Psoas muscle (tissue), 8 donors: Measurements from ENCODE around the gene UBB. TPM values are rescaled to one million over a fixed set of nuclear protein-coding genes. Genes with fewer than 3 reads are reported as not detected.

Experiments used
- ATAC-seq, 4 donors: fragments of 200-7000 bp; cut with Tn5 transposase; one replicate each; pipeline ENCODE4 v1.9.1; 2020; ENCODE audit warnings: moderate library complexity in 3 of 4, mild to moderate bottlenecking in 2 of 4
- DNase-seq, 2 donors: peaks; one replicate each; pipeline ENCODE4 v3.0.0-alpha.2; 2020
- H3K27ac ChIP-seq: fragments of 200-600 bp; one replicate; pipeline ENCODE4 v1.8.0; 2022
- H3K27me3 ChIP-seq, 3 donors: fragments of 200-600 bp in 1 of 3; one replicate each; pipeline versions ENCODE4 v1.6.1 to v1.8.0; 2013 to 2022; ENCODE audit warnings: low read length in 2 of 3, mild to moderate bottlenecking in 2 of 3, moderate library complexity in 1 of 3; ENCODE audit not compliant: insufficient read depth in 3 of 3
- H3K36me3 ChIP-seq, 2 donors: fragments of 200-600 bp in 1 of 2; one replicate each; pipeline versions ENCODE4 v1.6.1 to v1.8.0; 2013 to 2022; ENCODE audit warnings: low read depth in 1 of 2, mild to moderate bottlenecking in 1 of 2, moderate library complexity in 1 of 2; ENCODE audit not compliant: insufficient read depth in 1 of 2
- H3K4me1 ChIP-seq: fragments of 200-600 bp; one replicate; pipeline ENCODE4 v1.8.0; 2022
- H3K4me3 ChIP-seq: fragments of 200-600 bp; one replicate; pipeline ENCODE4 v1.8.0; 2022; ENCODE audit warnings: mild to moderate bottlenecking
- H3K9me3 ChIP-seq: fragments of 200-600 bp; one replicate; pipeline ENCODE4 v1.8.0; 2022
- WGBS, 3 donors: extraction: QIAGEN DNeasy Blood & Tissue Kit; methylation state at CpG; one replicate each; pipeline versions ENCODE4 v1.1.6 to v1.1.7; 2013; 5-methylcytosine and 5-hydroxymethylcytosine counted together
- intact Hi-C, 2 donors: fragments of 100-400 bp; cut with DNase I; formaldehyde crosslinking; loops; one replicate each; pipeline versions ENCODE4 v1.11.0 to v1.14.2; 2022
- long read RNA-seq, 2 donors: library from polyadenylated mRNA; unstranded; transcript quantifications; one replicate each; pipeline ENCODE4 v2.0.0, GENCODE V29; 2021
- polyA plus RNA-seq, 3 donors: library from polyadenylated mRNA; stranded (reverse); fragments of 200-250 nt; gene quantifications; one replicate each; pipeline ENCODE4 v1.2.3, GENCODE V29; 2013
- total RNA-seq, 4 donors: library from RNA; stranded (reverse); fragmentation: NEBNext Ultra II Directional in 2 of 4; extraction: Animal tissue kit (Norgen Biotek cat#: 25700) in 2 of 4; gene quantifications; one replicate each; pipeline versions ENCODE4 v1.2.1 to v1.2.4, GENCODE V29; 2021 to 2023
- TF ChIP-seq, protein P1 (sequence below): fragments of 200-600 bp; IDR thresholded peaks from one replicate; pipeline ENCODE4 v1.8.0; 2022; ENCODE audit warnings: antibody characterized with exemption
- donor health status: healthy with polysubstance abuse.
- donor health status: DM: no; HTN: no; CAD: no; lungs with moderate emphysema.
- donor health status: Bipolar disorder and iron deficiency.
- donor health status: healthy.
- donor health status: DM: yes; HTN: yes; CAD: no.
- donor health status: DM: no; HTN: no; CAD: no.
- donor health status: DM: no; HTN: no; CAD: no.
- donor health status: DM: yes; HTN: yes; CAD: no.

The UBB gene
- total RNA-seq (1,000 to 10,000 TPM; 1,704 to 3,203 (median 2,212) TPM), polyA plus RNA-seq (1,000 to 10,000 TPM in 2 of 3 donors, 100 to 1,000 TPM in 1; 700 to 1,893 (median 1,030) TPM)
- long read RNA-seq, donor 1, transcript UBB-201 (2 exons, 1,225 nt) = major isoform, 240 of 260 reads
- long read RNA-seq, donor 1, partial matches to known transcripts = 0 of 260 reads
- long read RNA-seq, donor 1, other reads (novel, unspliced or antisense) = 17 of 260 reads
- long read RNA-seq, donor 2, transcript UBB-201 (2 exons, 1,225 nt) = major isoform, 475 of 496 reads
- long read RNA-seq, donor 2, partial matches to known transcripts = 0 of 496 reads
- long read RNA-seq, donor 2, other reads (novel, unspliced or antisense) = 17 of 496 reads

DNA sequence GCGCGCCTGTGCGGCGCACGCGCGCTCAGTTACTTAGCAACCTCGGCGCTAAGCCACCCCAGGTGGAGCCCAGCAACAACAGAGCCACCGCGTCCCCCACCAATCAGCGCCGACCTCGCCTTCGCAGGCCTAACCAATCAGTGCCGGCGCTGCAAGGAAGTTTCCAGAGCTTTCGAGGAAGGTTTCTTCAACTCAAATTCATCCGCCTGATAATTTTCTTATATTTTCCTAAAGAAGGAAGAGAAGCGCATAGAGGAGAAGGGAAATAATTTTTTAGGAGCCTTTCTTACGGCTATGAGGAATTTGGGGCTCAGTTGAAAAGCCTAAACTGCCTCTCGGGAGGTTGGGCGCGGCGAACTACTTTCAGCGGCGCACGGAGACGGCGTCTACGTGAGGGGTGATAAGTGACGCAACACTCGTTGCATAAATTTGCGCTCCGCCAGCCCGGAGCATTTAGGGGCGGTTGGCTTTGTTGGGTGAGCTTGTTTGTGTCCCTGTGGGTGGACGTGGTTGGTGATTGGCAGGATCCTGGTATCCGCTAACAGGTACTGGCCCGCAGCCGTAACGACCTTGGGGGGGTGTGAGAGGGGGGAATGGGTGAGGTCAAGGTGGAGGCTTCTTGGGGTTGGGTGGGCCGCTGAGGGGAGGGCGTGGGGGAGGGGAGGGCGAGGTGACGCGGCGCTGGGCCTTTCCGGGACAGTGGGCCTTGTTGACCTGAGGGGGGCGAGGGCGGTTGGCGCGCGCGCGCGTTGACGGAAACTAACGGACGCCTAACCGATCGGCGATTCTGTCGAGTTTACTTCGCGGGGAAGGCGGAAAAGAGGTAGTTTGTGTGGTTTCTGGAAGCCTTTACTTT lies at the start of gene UBB:
Gene UBB (plus strand): TSS at position 452 of the 856 bp plus-strand sequence. CDS start 817 bp downstream, outside the sequence.
- WGBS, 3 donors = 0 to 1% (median 0%) methylated on average over 59 to 67 of the region's 67 CpGs

DNA sequence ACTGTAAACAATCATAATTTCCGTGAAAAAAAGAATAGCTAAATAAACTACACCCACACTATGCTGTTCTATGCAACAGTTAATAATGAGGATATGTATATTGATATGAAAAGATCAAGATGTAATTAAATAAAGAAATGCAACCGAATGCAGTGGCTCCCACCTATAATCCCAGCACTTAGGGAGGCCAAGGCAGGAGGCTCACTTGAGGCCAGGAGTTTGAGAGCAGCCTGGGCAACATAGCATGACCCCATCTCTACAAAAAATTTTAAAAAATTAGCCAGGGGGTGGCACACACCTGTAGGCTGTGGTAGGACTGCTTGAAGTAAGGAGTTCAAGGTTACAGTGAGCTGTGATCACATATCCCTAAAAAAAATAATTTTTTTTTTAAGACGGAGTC lies 42.5 kb upstream of the UBB start:
- WGBS, 3 donors = 91 to 95% (median 94%) methylated on average over 3 of the region's 3 CpGs
- TF ChIP-seq, protein P1, sequence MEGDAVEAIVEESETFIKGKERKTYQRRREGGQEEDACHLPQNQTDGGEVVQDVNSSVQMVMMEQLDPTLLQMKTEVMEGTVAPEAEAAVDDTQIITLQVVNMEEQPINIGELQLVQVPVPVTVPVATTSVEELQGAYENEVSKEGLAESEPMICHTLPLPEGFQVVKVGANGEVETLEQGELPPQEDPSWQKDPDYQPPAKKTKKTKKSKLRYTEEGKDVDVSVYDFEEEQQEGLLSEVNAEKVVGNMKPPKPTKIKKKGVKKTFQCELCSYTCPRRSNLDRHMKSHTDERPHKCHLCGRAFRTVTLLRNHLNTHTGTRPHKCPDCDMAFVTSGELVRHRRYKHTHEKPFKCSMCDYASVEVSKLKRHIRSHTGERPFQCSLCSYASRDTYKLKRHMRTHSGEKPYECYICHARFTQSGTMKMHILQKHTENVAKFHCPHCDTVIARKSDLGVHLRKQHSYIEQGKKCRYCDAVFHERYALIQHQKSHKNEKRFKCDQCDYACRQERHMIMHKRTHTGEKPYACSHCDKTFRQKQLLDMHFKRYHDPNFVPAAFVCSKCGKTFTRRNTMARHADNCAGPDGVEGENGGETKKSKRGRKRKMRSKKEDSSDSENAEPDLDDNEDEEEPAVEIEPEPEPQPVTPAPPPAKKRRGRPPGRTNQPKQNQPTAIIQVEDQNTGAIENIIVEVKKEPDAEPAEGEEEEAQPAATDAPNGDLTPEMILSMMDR = no peak

More for the DNA sequence above, at the start of gene UBB:
- Histone ChIP-seq H3K36me3 (peaks cover 6 to 26% of the 10 kb centered on the region in 2 donors), H3K9me3 (no peaks in the 10 kb centered on the region), H3K27me3 (no peaks in the 10 kb centered on the region), H3K27ac (peak within 1 kb of the TSS; percentile 99), H3K4me1 (peaks cover 22% of the 10 kb centered on the region), H3K4me3 (peak within 1 kb of the TSS; percentile 93)
- DNase-seq = peak; percentile 97 to 99
- intact Hi-C loops = no loop called here
- peak; percentile 94 to 98 (median 97) for ATAC-seq
- TF ChIP-seq, protein P1 = no peak

DNA sequence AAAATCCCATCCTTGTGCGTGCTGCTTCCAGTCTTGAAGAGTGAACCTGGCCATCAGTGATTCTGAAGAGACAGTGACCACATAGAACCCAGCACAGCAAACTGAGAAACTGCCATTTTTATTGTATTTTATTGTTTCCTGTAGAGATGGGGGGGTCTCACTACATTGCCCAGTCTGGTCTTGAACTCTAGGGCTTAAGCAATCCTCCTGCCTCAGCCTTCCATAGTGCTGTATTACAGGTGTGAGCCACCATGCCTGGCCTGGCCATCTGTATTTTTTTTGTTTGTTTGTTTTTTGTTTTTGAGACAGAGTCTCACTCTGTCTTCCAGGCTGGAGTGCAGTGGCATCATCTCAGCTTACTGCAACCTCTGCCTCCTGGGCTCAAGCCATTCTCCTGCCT lies 41.5 kb upstream of the UBB start:
- DNase-seq (no peak), ATAC-seq (no peak)
- no peaks in the 10 kb centered on the region for H3K9me3 ChIP-seq
- no peak overlapping the region for H3K27ac ChIP-seq
- WGBS, 3 donors = 97 to 100% (median 100%) methylated on average over 1 of the region's 1 CpG
- H3K27me3 ChIP-seq = no peaks in the 10 kb centered on the region
- intact Hi-C loops = no loop called here
- TF ChIP-seq, protein P1 = no peak
- peaks cover 0 to 22% of the 10 kb centered on the region in 2 donors for H3K36me3 ChIP-seq
- peaks cover 5% of the 10 kb centered on the region for H3K4me1 ChIP-seq
- no peak overlapping the region for H3K4me3 ChIP-seq

More for the DNA sequence above, 42.5 kb upstream of the UBB start:
- Histone ChIP-seq H3K4me3 (no peak overlapping the region), H3K4me1 (peaks cover 3% of the 10 kb centered on the region), H3K27me3 (no peaks in the 10 kb centered on the region), H3K9me3 (no peaks in the 10 kb centered on the region), H3K27ac (no peak overlapping the region), H3K36me3 (peaks cover 0 to 14% of the 10 kb centered on the region in 2 donors)
- no peak for DNase-seq
- intact Hi-C loops = no loop called here
- ATAC-seq = no peak

- 88 to 94% (median 91%) methylated on average over 1 of the region's 1 CpG for WGBS, 3 donors
- TF ChIP-seq, protein P1 = no peak
- intact Hi-C loops = no loop called here
- H3K27ac ChIP-seq = no peak overlapping the region
- H3K4me3 ChIP-seq = no peak overlapping the region
- H3K4me1 ChIP-seq = peaks cover 5% of the 10 kb centered on the region
- DNase-seq (no peak), ATAC-seq (no peak)
- no peaks in the 10 kb centered on the region for H3K27me3 ChIP-seq
- H3K36me3 ChIP-seq = peaks cover 0 to 25% of the 10 kb centered on the region in 2 donors
- no peaks in the 10 kb centered on the region for H3K9me3 ChIP-seq
Measured at GRCh38 chr17:16339959-16340358, 40.9 kb upstream of the UBB start.
